Ascending aorta (tissue), 2 donors: Measurements from ENCODE around the gene EXOSC2. TPM values are rescaled to one million over a fixed set of nuclear protein-coding genes. Genes with fewer than 3 reads are reported as not detected.
A peak's percentile ranks its signal among the peaks of the same experiment; 100 is the strongest.

Source experiments
- DNase-seq, 2 donors: peaks; one replicate each; pipeline ENCODE4 v3.0.0-alpha.2; 2019; ENCODE audit warnings: low spot score in 2 of 2
- H3K27ac ChIP-seq, 2 donors: fragments of 200-600 bp; sonication (generic); one replicate each; pipeline ENCODE4 v1.5.1; 2016 to 2017; ENCODE audit warnings: mild to moderate bottlenecking in 1 of 2
- H3K27me3 ChIP-seq: fragments of 200-600 bp; sonication (generic); one replicate; pipeline ENCODE4 v1.5.1; 2017
- H3K36me3 ChIP-seq, 2 donors: fragments of 200-600 bp; sonication (generic); one replicate each; pipeline ENCODE4 v1.5.1; 2016
- H3K4me1 ChIP-seq, 2 donors: fragments of 200-600 bp; sonication (generic); one replicate each; pipeline ENCODE4 v1.5.1; 2016 to 2017; ENCODE audit warnings: mild to moderate bottlenecking in 1 of 2
- H3K4me3 ChIP-seq, 2 donors: fragments of 200-600 bp; sonication (generic); one replicate each; pipeline ENCODE4 v1.5.1; 2016 to 2017; ENCODE audit warnings: mild to moderate bottlenecking in 1 of 2
- H3K9me3 ChIP-seq, 2 donors: fragments of 200-600 bp; sonication (generic); one replicate each; pipeline ENCODE4 v1.5.1; 2016
- CTCF ChIP-seq, 3 experiments: fragments of 200-600 bp in 2 of 3; fragments of 450-650 bp in 1 of 3; sonication (generic) in 2 of 3; IDR thresholded peaks; one replicate each; pipeline ENCODE4 v1.5.1; 2016 to 2019; ENCODE audit warnings: antibody characterized with exemption in 3 of 3, mild to moderate bottlenecking in 1 of 3, moderate library complexity in 1 of 3
- intact Hi-C: fragments of 100-400 bp; cut with DNase I; formaldehyde crosslinking; loops from one replicate; pipeline ENCODE4 v1.15.1; 2023
- total RNA-seq: library from RNA; depleted of rRNA; stranded (reverse); fragments of >200 nt; gene quantifications from one replicate; pipeline ENCODE4 v1.1.0, GENCODE V29; 2016

EXOSC2 gene
- total RNA-seq, 1 donor from 2014 or later = 20.6 TPM

- Histone ChIP-seq H3K4me3 (peak overlapping the region; percentile 46 to 55), H3K27me3 (peaks cover 39% of the 10 kb centered on the region), H3K36me3 (no peaks in the 10 kb centered on the region), H3K4me1 (peaks cover 3 to 38% of the 10 kb centered on the region in 2 donors), H3K9me3 (no peaks in the 10 kb centered on the region), H3K27ac (no peak overlapping the region)
- DNase-seq = no peak
- intact Hi-C loops = no loop called here
- no peak for TF ChIP-seq CTCF (IDR thresholded peaks at IDR 0.05)
Observed at GRCh38 chr9:130659699-130660248, 33.8 kb upstream of the EXOSC2 start.

DNA sequence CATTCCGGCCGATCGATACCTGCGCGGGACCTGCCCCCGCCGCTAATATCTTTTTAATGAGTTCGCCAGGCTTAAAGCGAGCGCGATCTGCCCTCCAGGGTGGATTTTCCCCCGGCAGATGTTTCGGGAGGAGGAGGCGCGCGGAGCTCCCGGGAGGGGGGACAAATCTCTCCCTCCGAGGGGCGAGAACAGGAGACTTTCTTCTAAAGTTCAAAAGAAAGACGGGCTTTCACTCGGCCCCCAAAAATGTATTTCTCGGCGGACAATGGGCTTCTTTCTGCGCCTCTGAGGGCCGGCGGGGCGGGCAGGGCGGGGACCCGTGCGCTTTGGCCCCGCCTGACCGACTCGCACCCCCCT is 33.3 kb upstream of the EXOSC2 start:
- Histone ChIP-seq H3K4me3 (peak overlapping the region; percentile 46 to 55), H3K36me3 (no peaks in the 10 kb centered on the region), H3K9me3 (no peaks in the 10 kb centered on the region), H3K27ac (no peak overlapping the region), H3K27me3 (peaks cover 39% of the 10 kb centered on the region), H3K4me1 (peaks cover 3 to 43% of the 10 kb centered on the region in 2 donors)
- DNase-seq = no peak
- intact Hi-C loops = no loop called here
- no peak for TF ChIP-seq CTCF (IDR thresholded peaks at IDR 0.05)

DNA sequence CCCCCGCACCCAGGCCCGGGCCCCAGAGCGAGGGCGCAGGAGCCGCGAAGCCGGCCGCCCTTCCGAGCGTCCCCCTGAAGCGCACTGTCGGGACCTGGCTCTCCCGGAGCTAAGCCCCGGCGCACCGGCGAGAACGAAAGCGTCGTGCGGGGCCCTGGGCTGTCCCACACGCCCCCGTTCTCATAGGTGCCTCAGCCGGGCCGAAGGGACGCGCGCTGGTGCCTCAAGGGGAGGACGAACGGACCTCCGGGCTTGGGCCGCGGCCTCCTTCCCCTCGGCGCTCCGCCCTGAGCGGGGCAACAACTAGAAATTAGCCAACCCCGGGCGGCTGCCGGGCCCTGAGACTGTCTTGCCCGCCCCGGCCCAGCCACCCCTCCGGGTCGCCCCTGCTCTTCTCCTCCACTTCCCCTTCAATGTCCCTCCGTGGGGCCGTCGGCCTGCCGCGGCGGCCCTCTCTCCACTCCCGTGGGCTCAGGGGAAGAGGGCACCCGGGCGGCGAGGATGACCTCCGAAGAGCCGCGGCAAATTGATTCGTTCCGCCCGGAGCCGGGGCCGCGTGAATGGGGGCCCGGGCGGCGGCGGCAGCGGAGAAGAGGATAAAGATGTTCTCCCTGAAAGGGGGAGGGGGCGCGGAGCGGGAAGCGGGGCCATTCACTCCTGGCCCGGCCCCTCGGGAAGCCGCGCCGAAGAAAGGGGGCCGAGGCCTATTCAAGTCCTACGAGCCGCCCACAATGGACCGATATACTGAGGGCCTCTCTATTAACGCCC is 32.7 kb upstream of the EXOSC2 start:
- no peaks in the 10 kb centered on the region for H3K9me3 ChIP-seq
- intact Hi-C loops = no loop called here
- peaks cover 45% of the 10 kb centered on the region for H3K27me3 ChIP-seq
- TF ChIP-seq CTCF (IDR thresholded peaks at IDR 0.05) = no peak
- DNase-seq = no peak
- peaks cover 3 to 47% of the 10 kb centered on the region in 2 donors for H3K4me1 ChIP-seq
- peak overlapping the region; percentile 46 to 55 for H3K4me3 ChIP-seq
- H3K27ac ChIP-seq = no peak overlapping the region
- no peaks in the 10 kb centered on the region for H3K36me3 ChIP-seq

DNA sequence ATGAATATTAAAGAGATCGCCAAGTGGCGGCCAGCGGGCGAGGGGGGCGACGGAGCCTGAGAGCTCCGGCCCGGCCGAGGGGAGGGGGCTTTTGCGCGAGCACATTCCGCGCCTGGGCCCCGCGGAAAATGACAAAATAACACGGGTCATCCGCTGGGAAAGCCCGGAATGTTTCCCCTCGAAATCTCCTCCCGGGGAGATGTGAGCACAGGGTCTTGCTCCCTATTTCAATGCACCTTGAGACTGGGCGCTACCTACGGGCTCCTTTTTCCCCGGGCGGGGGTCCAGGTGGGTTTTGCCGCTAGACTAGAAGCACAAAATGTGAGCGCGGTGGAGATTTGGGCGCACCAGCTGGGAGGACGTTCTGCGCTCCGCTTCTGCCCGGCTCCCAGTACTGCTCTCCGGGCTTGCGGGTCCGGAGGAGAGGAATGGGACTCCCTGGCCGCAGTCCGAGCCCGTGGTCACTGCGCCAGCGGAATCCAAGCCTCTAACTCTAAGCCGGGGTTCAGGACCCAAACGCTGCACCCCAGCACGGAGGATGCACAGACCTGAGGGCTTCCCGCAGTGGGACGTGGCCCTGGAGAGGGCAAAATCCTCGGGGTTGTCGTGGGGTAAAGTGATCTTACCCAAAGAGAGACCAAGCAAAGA is 32.0 kb upstream of the EXOSC2 start:
- Histone ChIP-seq H3K27ac (no peak overlapping the region), H3K4me3 (peak overlapping the region; percentile 46 to 55), H3K4me1 (peaks cover 3 to 50% of the 10 kb centered on the region in 2 donors), H3K9me3 (no peaks in the 10 kb centered on the region), H3K27me3 (peaks cover 50% of the 10 kb centered on the region), H3K36me3 (no peaks in the 10 kb centered on the region)
- intact Hi-C loops = no loop called here
- no peak for DNase-seq
- no peak for TF ChIP-seq CTCF (IDR thresholded peaks at IDR 0.05)

GRCh38 chr9:130662099-130662969 is 31.2 kb upstream of the EXOSC2 start:
- Histone ChIP-seq H3K27ac (no peak overlapping the region), H3K4me3 (peak overlapping the region; percentile 9 to 44), H3K9me3 (no peaks in the 10 kb centered on the region), H3K27me3 (peaks cover 52% of the 10 kb centered on the region), H3K4me1 (peaks cover 3 to 50% of the 10 kb centered on the region in 2 donors), H3K36me3 (no peaks in the 10 kb centered on the region)
- TF ChIP-seq CTCF (IDR thresholded peaks at IDR 0.05) = no peak
- DNase-seq = no peak
- intact Hi-C loops = no loop called here
